Stomach smooth muscle (tissue), 2 donors: Measurements from ENCODE around the gene MYO3B.
"Not testable (repeated sequence)": the region's sequence is repeated elsewhere in the genome, so short reads cannot be mapped to it uniquely, and the experiment has no call there.

ENCODE experiments used
- H3K27ac ChIP-seq: one replicate; pipeline ENCODE4 v1.7.0; 2013; ENCODE audit warnings: mild to moderate bottlenecking, low read length, inconsistent platforms
- H3K27me3 ChIP-seq, 2 donors: one replicate each; pipeline ENCODE4 v1.7.0; 2013; ENCODE audit warnings: low read length in 2 of 2; ENCODE audit not compliant: insufficient read depth in 2 of 2, control insufficient read depth in 1 of 2
- H3K36me3 ChIP-seq, 2 donors: one replicate each; pipeline ENCODE4 v1.7.0; 2013; ENCODE audit warnings: low read length in 2 of 2; ENCODE audit not compliant: control insufficient read depth in 2 of 2, insufficient read depth in 2 of 2
- H3K4me1 ChIP-seq: one replicate; pipeline ENCODE4 v1.7.0; 2013; ENCODE audit warnings: low read length; ENCODE audit not compliant: control insufficient read depth, insufficient read depth
- H3K4me3 ChIP-seq, 2 donors: one replicate each; pipeline ENCODE4 v1.7.0; 2013; ENCODE audit warnings: low read length in 2 of 2
- H3K9ac ChIP-seq, 2 donors: one replicate each; pipeline ENCODE4 v1.7.0; 2013; ENCODE audit warnings: low read length in 2 of 2, mild to moderate bottlenecking in 1 of 2
- H3K9me3 ChIP-seq, 2 donors: one replicate each; pipeline ENCODE4 v1.7.0; 2013; ENCODE audit warnings: low read length in 2 of 2; ENCODE audit not compliant: control insufficient read depth in 2 of 2
- donor health status: healthy.
- donor health status: Pancreatic carcinoma.

MYO3B gene

GRCh38 chr2:170271340-170271739 is 93.4 kb downstream of the MYO3B start:
- no peak overlapping the region for H3K9ac ChIP-seq
- H3K4me1 ChIP-seq: no peaks in the 10 kb centered on the region
- H3K9me3 ChIP-seq: no peaks in the 10 kb centered on the region
- H3K4me3 ChIP-seq: no peak overlapping the region
- no peak overlapping the region for H3K27ac ChIP-seq
- H3K36me3 ChIP-seq: no peaks in the 10 kb centered on the region
- H3K27me3 ChIP-seq: no peaks in the 10 kb centered on the region

GRCh38 chr2:170276056-170276455 is 98.1 kb downstream of the MYO3B start:
- Histone ChIP-seq H3K4me3 (no peak overlapping the region), H3K27me3 (no peaks in the 10 kb centered on the region), H3K36me3 (no peaks in the 10 kb centered on the region), H3K4me1 (no peaks in the 10 kb centered on the region), H3K27ac (no peak overlapping the region), H3K9ac (no peak overlapping the region), H3K9me3 (no peaks in the 10 kb centered on the region)

GRCh38 chr2:170276925-170277629 is 99.1 kb downstream of the MYO3B start:
- no peaks in the 10 kb centered on the region for H3K36me3 ChIP-seq
- no peaks in the 10 kb centered on the region for H3K4me1 ChIP-seq
- no peak overlapping the region for H3K27ac ChIP-seq
- H3K27me3 ChIP-seq: no peaks in the 10 kb centered on the region
- H3K9ac ChIP-seq: no peak overlapping the region
- H3K4me3 ChIP-seq: no peak overlapping the region
- no peaks in the 10 kb centered on the region for H3K9me3 ChIP-seq

DNA sequence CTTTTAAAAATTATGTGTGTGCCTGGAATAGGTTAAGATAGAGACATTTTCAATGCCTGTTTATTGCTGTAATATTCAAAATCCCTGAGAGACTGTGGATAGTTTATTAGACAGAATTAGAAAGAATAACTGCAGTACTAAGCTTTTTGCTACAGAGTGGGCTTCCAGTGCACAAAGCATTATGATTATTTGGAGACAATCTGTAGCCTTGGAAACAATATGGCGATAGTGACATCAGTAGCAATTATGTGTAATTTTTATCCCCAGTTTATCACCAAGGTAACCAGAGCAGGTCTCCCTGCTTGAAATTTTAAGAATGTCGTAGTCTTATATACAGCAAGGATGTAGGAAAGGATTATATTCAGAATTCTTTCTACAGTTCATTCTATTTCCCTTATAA is 100.0 kb downstream of the MYO3B start:
- no peak overlapping the region for H3K4me3 ChIP-seq
- no peaks in the 10 kb centered on the region for H3K27me3 ChIP-seq
- H3K9ac ChIP-seq: no peak overlapping the region
- no peaks in the 10 kb centered on the region for H3K4me1 ChIP-seq
- no peaks in the 10 kb centered on the region for H3K36me3 ChIP-seq
- no peak overlapping the region for H3K27ac ChIP-seq
- H3K9me3 ChIP-seq: no peaks in the 10 kb centered on the region

DNA sequence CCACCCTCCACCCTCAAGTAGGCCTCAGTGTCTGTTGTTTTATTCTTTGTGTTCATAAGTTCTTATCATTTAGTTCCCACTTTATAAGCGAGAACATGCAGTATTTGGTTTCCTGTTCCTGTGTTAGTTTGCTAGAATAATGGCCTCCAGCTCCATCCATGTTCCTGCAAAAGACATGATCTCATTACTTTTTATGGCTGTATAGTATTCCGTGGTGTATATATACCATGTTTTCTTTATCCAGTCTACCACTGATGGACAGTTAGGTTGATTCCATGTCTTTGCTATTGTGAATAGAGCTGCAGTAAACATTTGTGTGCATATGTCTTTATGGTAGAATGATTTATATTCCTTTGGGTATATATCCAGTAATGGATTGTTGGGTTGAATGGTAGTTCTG is 101.7 kb downstream of the MYO3B start:
- not testable (repeated sequence) for H3K9me3 ChIP-seq, H3K4me3 ChIP-seq, H3K4me1 ChIP-seq, H3K27me3 ChIP-seq, H3K27ac ChIP-seq, H3K9ac ChIP-seq, H3K36me3 ChIP-seq

DNA sequence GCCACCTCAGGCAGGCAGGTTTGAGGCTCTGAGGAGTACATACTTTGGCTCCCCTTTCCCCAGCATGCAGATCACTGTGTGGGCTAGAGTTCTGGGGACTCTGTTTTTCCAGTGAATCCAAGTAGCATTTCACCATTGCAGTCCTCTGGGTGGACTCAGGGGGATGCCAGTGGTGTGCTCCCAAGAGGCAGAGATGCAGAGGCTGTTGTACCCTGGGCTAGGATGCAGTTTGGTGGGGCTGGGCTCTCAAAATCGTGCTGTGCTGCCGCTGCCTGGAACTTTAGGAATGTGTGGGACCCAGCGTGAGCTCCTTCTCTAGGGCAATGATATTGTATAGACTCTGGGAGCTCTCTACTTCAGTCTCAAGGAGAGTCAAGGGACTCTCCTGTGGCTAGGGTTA is 104.9 kb downstream of the MYO3B start:
- Histone ChIP-seq H3K27ac (no peak overlapping the region), H3K27me3 (no peaks in the 10 kb centered on the region), H3K4me1 (no peaks in the 10 kb centered on the region), H3K36me3 (no peaks in the 10 kb centered on the region), H3K9me3 (no peaks in the 10 kb centered on the region), H3K4me3 (no peak overlapping the region), H3K9ac (no peak overlapping the region)

- no peak overlapping the region for H3K4me3 ChIP-seq
- no peaks in the 10 kb centered on the region for H3K27me3 ChIP-seq
- no peaks in the 10 kb centered on the region for H3K36me3 ChIP-seq
- H3K9me3 ChIP-seq: no peaks in the 10 kb centered on the region
- H3K9ac ChIP-seq: no peak overlapping the region
- no peaks in the 10 kb centered on the region for H3K4me1 ChIP-seq
- H3K27ac ChIP-seq: no peak overlapping the region
Measured at GRCh38 chr2:170284205-170284604, 106.3 kb downstream of the MYO3B start.

DNA sequence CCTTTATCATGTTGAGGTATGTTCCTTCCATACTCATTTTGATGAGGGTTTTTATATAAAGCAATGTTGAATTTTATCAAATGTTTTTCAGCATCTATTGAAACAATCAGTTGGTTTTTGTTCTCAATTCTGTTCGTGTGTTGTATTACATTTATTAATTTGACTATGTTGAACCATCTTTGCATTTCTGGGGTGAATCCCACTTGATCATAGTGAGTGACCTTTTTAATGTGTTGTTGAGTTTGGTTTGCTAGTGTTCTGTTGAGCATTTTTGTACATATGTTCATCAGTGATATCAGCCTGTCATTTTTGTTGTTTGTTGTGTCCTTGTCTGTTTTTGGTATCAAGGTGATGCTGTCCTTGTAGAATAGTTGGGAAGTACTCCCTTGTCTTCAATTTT is 110.9 kb downstream of the MYO3B start:
- H3K27me3 ChIP-seq: no peaks in the 10 kb centered on the region
- H3K4me1 ChIP-seq: no peaks in the 10 kb centered on the region
- no peaks in the 10 kb centered on the region for H3K36me3 ChIP-seq
- no peak overlapping the region for H3K27ac ChIP-seq
- no peak overlapping the region for H3K9ac ChIP-seq
- H3K9me3 ChIP-seq: peaks cover 0 to 2% of the 10 kb centered on the region in 2 donors
- H3K4me3 ChIP-seq: no peak overlapping the region

DNA sequence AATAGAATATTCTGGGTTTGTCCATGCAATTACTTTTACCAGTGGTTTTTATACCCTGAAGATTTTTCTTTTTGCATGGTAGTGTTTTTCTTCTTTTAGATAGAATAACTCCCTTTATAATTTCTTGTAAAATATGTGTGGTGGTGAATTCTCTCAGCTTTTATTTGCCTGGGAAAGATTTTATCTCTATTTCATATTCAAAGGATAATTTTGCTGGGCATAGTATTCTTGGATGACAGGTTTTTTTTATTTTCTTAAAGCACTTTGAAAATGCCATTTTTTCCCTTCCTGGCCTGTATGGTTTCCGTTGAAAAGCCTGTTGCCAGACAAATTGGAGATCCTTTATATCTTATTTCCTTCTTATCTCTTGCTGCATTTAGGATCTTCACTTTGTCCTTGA is 113.5 kb downstream of the MYO3B start:
- Histone ChIP-seq H3K27ac (no peak overlapping the region), H3K9me3 (peaks cover 5 to 6% of the 10 kb centered on the region in 2 donors), H3K4me1 (no peaks in the 10 kb centered on the region), H3K36me3 (no peaks in the 10 kb centered on the region), H3K9ac (no peak overlapping the region), H3K4me3 (no peak overlapping the region), H3K27me3 (no peaks in the 10 kb centered on the region)

DNA sequence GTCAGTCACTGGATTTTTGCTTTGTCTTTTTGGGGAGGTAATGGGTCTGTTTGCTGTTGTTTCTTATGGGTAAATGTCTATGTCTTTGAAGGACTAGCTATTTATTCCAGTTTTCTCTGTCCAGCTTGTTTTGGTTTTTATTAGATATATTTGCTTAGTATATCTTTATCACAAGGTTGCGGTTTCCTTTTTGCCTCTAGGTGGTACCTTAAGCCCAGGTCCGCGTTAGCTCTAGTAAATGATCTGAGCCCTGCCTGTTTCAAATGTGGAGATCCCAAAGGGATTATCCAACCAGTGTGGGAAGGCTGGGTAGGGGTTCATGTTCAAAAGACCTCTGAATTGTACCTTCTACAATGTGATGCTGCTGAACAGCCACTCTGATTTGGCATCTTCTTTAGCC is 114.5 kb downstream of the MYO3B start:
- H3K27me3 ChIP-seq: no peaks in the 10 kb centered on the region
- H3K27ac ChIP-seq: no peak overlapping the region
- H3K4me3 ChIP-seq: no peak overlapping the region
- no peaks in the 10 kb centered on the region for H3K36me3 ChIP-seq
- no peaks in the 10 kb centered on the region for H3K4me1 ChIP-seq
- no peak overlapping the region for H3K9ac ChIP-seq
- peaks cover 5 to 6% of the 10 kb centered on the region in 2 donors for H3K9me3 ChIP-seq

- H3K27ac ChIP-seq: no peak overlapping the region
- peaks cover 4 to 6% of the 10 kb centered on the region in 2 donors for H3K9me3 ChIP-seq
- no peak overlapping the region for H3K4me3 ChIP-seq
- H3K36me3 ChIP-seq: no peaks in the 10 kb centered on the region
- H3K27me3 ChIP-seq: no peaks in the 10 kb centered on the region
- no peak overlapping the region for H3K9ac ChIP-seq
- H3K4me1 ChIP-seq: no peaks in the 10 kb centered on the region
Measured at GRCh38 chr2:170297496-170297895, 119.5 kb downstream of the MYO3B start.
